IMR-90 (cell line): ENCODE results near the gene DBF4B. TPM values are rescaled to one million over a fixed set of nuclear protein-coding genes. Genes with fewer than 3 reads are reported as not detected.

ENCODE experiments used
- ATAC-seq: fragments of 200-7000 bp; cut with Tn5 transposase; 2 replicates; pipeline ENCODE4 v1.9.1; 2020; ENCODE audit warnings: low read depth, mild to moderate bottlenecking, moderate library complexity
- BruUV-seq: library from RNA; stranded (reverse); fragments of 400-500 nt; replicated peaks from 2 replicates; lab custom pipeline; 2021; lab: Mats Ljungman, UMichigan
- CTCF ChIA-PET: fragments of 300-600 bp; formaldehyde crosslinking; extraction: SDS; loops from one replicate; lab custom pipeline; 2021; ENCODE audit warnings: antibody characterized with exemption; lab: Yijun Ruan, JAX
- POLR2A ChIA-PET: fragments of 300-600 bp; sonication (Branson Sonifier 250); formaldehyde crosslinking; loops from one replicate; lab custom pipeline; 2022; ENCODE audit warnings: antibody characterized with exemption; ENCODE audit not compliant: unreplicated experiment; lab: Charles Lee
- DNase-seq: peaks from one replicate; pipeline ENCODE4 v3.0.0; 2013
- H2AFZ ChIP-seq: replicated peaks from 2 replicates; pipeline ENCODE3; 2013; ENCODE audit warnings: low read length, mild to moderate bottlenecking; ENCODE audit not compliant: poor library complexity
- H2AK5ac ChIP-seq: 2 replicates; pipeline ENCODE4 v1.6.1; 2013; ENCODE audit warnings: low read depth, low read length, inconsistent platforms
- H2AK9ac ChIP-seq: replicated peaks from 2 replicates; pipeline ENCODE3; 2013; ENCODE audit warnings: mild to moderate bottlenecking, low read depth, low read length, moderate library complexity; ENCODE audit not compliant: poor library complexity
- H2BK120ac ChIP-seq: 2 replicates; pipeline ENCODE4 v1.6.1; 2013; ENCODE audit warnings: low read depth, low read length, inconsistent platforms
- H2BK15ac ChIP-seq: 3 replicates; pipeline ENCODE4 v1.6.1; 2013; ENCODE audit warnings: low read depth, low read length, inconsistent platforms
- H2BK20ac ChIP-seq: 2 replicates; pipeline ENCODE4 v1.6.1; 2013; ENCODE audit warnings: low read depth, mild to moderate bottlenecking, inconsistent platforms, low read length, moderate library complexity
- H2BK5ac ChIP-seq: 2 replicates; pipeline ENCODE4 v1.6.1; 2013; ENCODE audit warnings: mild to moderate bottlenecking, low read depth, low read length, inconsistent platforms; ENCODE audit not compliant: poor library complexity, severe bottlenecking
- H3K14ac ChIP-seq: replicated peaks from 2 replicates; pipeline ENCODE4 v1.6.1; 2013; ENCODE audit warnings: low read depth, low read length, inconsistent platforms
- H3K18ac ChIP-seq: 2 replicates; pipeline ENCODE4 v1.6.1; 2013; ENCODE audit warnings: low read depth, low read length, control low read depth
- H3K23ac ChIP-seq: 2 replicates; pipeline ENCODE4 v1.6.1; 2013; ENCODE audit warnings: low read depth, low read length, inconsistent platforms
- H3K27ac ChIP-seq: 2 replicates; pipeline ENCODE4 v1.5.1; 2013; ENCODE audit warnings: mild to moderate bottlenecking, control low read depth, low read length; ENCODE audit not compliant: insufficient read depth
- H3K27me3 ChIP-seq: 2 replicates; pipeline ENCODE4 v1.6.1; 2013; ENCODE audit warnings: low read length; ENCODE audit not compliant: control insufficient read depth, insufficient read depth
- H3K36me3 ChIP-seq: 2 replicates; pipeline ENCODE4 v1.6.1; 2013; ENCODE audit warnings: low read length, mixed read lengths; ENCODE audit not compliant: control insufficient read depth, insufficient read depth
- H3K4ac ChIP-seq: 2 replicates; pipeline ENCODE4 v1.6.1; 2013; ENCODE audit warnings: low read depth, low read length, inconsistent platforms
- H3K4me1 ChIP-seq: 2 replicates; pipeline ENCODE4 v1.6.1; 2013; ENCODE audit warnings: low read length, mixed read lengths; ENCODE audit not compliant: control insufficient read depth, insufficient read depth
- H3K4me2 ChIP-seq: 2 replicates; pipeline ENCODE4 v1.6.1; 2013; ENCODE audit warnings: low read depth, mild to moderate bottlenecking, control low read depth, low read length, moderate library complexity
- H3K4me3 ChIP-seq: 2 replicates; pipeline ENCODE4 v1.5.1; 2013; ENCODE audit warnings: low read depth, mild to moderate bottlenecking, control low read depth, low read length, moderate library complexity; ENCODE audit not compliant: insufficient read depth
- H3K56ac ChIP-seq: 2 replicates; pipeline ENCODE4 v1.6.1; 2013; ENCODE audit warnings: low read length, inconsistent platforms; ENCODE audit not compliant: insufficient read depth; ENCODE audit errors: extremely low read depth
- H3K79me1 ChIP-seq, 2 experiments: 2 replicates each; pipeline ENCODE4 v1.6.1; 2013; ENCODE audit warnings: low read length in 2 of 2, inconsistent platforms in 1 of 2, low read depth in 1 of 2
- H3K9ac ChIP-seq: 2 replicates; pipeline ENCODE4 v1.6.1; 2013; ENCODE audit warnings: low read depth, low read length, control low read depth
- H3K9me1 ChIP-seq: 2 replicates; pipeline ENCODE4 v1.6.1; 2013; ENCODE audit warnings: low read length, inconsistent platforms; ENCODE audit not compliant: insufficient read depth
- H3K9me3 ChIP-seq: 2 replicates; pipeline ENCODE4 v1.6.1; 2013; ENCODE audit warnings: low read length; ENCODE audit not compliant: control insufficient read depth, insufficient read depth
- H4K20me1 ChIP-seq: 2 replicates; pipeline ENCODE4 v1.6.1; 2013; ENCODE audit warnings: low read length, inconsistent platforms; ENCODE audit not compliant: insufficient read depth
- H4K5ac ChIP-seq: 2 replicates; pipeline ENCODE4 v1.6.1; 2013; ENCODE audit warnings: mild to moderate bottlenecking, low read depth, low read length, control low read depth
- H4K8ac ChIP-seq, 2 experiments: 2 replicates each; pipeline ENCODE4 v1.6.1; 2013; ENCODE audit warnings: low read depth in 2 of 2, low read length in 2 of 2, control low read depth in 1 of 2, inconsistent platforms in 1 of 2
- H4K91ac ChIP-seq: 2 replicates; pipeline ENCODE4 v1.6.1; 2013; ENCODE audit warnings: low read depth, low read length, inconsistent platforms; ENCODE audit not compliant: insufficient read depth
- RAD21 ChIP-seq: IDR thresholded peaks from 2 replicates; pipeline ENCODE4 v1.6.1; 2012; ENCODE audit warnings: low read length, improper control_type of control experiment
- WGBS, 2 experiments: methylation state at CpG; one replicate each; pipeline versions ENCODE4 v1.1.5 to v1.1.7; 2013; ENCODE audit warnings: missing lambda C conversion rate in 2 of 2; ENCODE audit not compliant: insufficient read length in 1 of 2; ENCODE audit errors: extremely low coverage in 2 of 2; 5-methylcytosine and 5-hydroxymethylcytosine counted together
- dilution Hi-C: fragments of 300-500 bp; cut with HindIII; formaldehyde crosslinking; loops from one replicate; pipeline ENCODE4 v1.14.3; 2018; ENCODE audit warnings: low sequenced_read_pairs; ENCODE audit not compliant: unreplicated experiment
- in situ Hi-C: fragments of 300-500 bp; cut with MboI; formaldehyde crosslinking; loops from 3 replicates; pipeline ENCODE4 v1.14.3; 2019; ENCODE audit warnings: low sequenced_read_pairs, inconsistent platforms, mixed read lengths
- intact Hi-C: fragments of 100-400 bp; cut with micrococcal nuclease; formaldehyde crosslinking; loops from 2 replicates; pipeline ENCODE4 v1.10.0; 2022
- polyA plus RNA-seq, 3 experiments: library from polyadenylated mRNA; depleted of rRNA; stranded (reverse); fragments of >200 nt; gene quantifications; 2 replicates each; pipeline ENCODE4 v1.2.3, GENCODE V29; 2012; ENCODE audit warnings: low replicate concordance in 1 of 3
- total RNA-seq: library from RNA; depleted of rRNA; stranded (reverse); fragments of >200 nt; gene quantifications from 2 replicates; pipeline ENCODE4 v1.2.3, GENCODE V29; 2012

DBF4B gene
- total and polyA plus RNA-seq, 2 of the 4 experiments (the other 2 are of a cell fraction): 3.6 to 10.2 TPM

GRCh38 chr17:44749076-44749979 lies 40.9 kb downstream of the DBF4B start:
- ChIA-PET POLR2A (no interaction called here), CTCF (no interaction called here)
- H3K4me1 ChIP-seq: no peaks in the 10 kb centered on the region
- ATAC-seq (no peak), DNase-seq (no peak)
- no peak overlapping the region for H2BK5ac ChIP-seq
- no TSS peak for BruUV-seq
- no peak overlapping the region for H2BK20ac ChIP-seq
- no peak overlapping the region for H2AFZ ChIP-seq
- no peak overlapping the region for H3K9ac ChIP-seq
- H2BK15ac ChIP-seq: no peak overlapping the region
- no peak overlapping the region for H2AK5ac ChIP-seq
- dilution Hi-C loops (no loop called here), intact Hi-C loops (no loop called here), in situ Hi-C loops (no loop called here)
- H3K27ac ChIP-seq: no peak overlapping the region
- no peak overlapping the region for H3K4me3 ChIP-seq
- H4K91ac ChIP-seq: no peak overlapping the region
- H4K8ac ChIP-seq: no peak overlapping the region
- no peaks in the 10 kb centered on the region for H3K9me3 ChIP-seq
- no peaks in the 10 kb centered on the region for H3K27me3 ChIP-seq
- no peak overlapping the region for H4K5ac ChIP-seq
- H3K23ac ChIP-seq: no peak overlapping the region
- 78% methylated on average over 6 of the region's 19 CpGs; no CpG with 5 or more reads in 1 of the 2 experiments for WGBS, 2 experiments
- H3K4ac ChIP-seq: no peak overlapping the region
- no peak overlapping the region for H3K56ac ChIP-seq
- TF ChIP-seq RAD21: no peak
- H4K20me1 ChIP-seq: no peaks in the 10 kb centered on the region; the same call in 1 of the 2 replicates
- no peak overlapping the region for H3K18ac ChIP-seq
- peaks cover 9% of the 10 kb centered on the region; the same call in 1 of the 2 replicates for H3K36me3 ChIP-seq
- 0 out of 2 replicates have a peak, but pooled peaks cover 4% of the 10 kb centered on the region for H3K9me1 ChIP-seq
- H3K4me2 ChIP-seq: no peak overlapping the region
- H2AK9ac ChIP-seq: no peak overlapping the region
- H3K14ac ChIP-seq: no peak overlapping the region
- H2BK120ac ChIP-seq: no peak overlapping the region
- H3K79me1 ChIP-seq: no peaks in the 10 kb centered on the region
